Colonic mucosa (tissue), 4 donors: ENCODE results near the gene KRTAP5-2. TPM values are rescaled to one million over a fixed set of nuclear protein-coding genes. Genes with fewer than 3 reads are reported as not detected.

Experiments used
- DNase-seq: peaks from one replicate; pipeline ENCODE4 v3.0.0-alpha.2; 2020
- H3K27ac ChIP-seq: fragments of 200-600 bp; one replicate; pipeline ENCODE4 v1.8.0; 2021
- H3K27me3 ChIP-seq: fragments of 200-600 bp; one replicate; pipeline ENCODE4 v1.8.0; 2021
- H3K36me3 ChIP-seq: fragments of 200-600 bp; one replicate; pipeline ENCODE4 v1.8.0; 2021
- H3K4me1 ChIP-seq: fragments of 200-600 bp; one replicate; pipeline ENCODE4 v1.8.0; 2021; ENCODE audit warnings: mild to moderate bottlenecking
- H3K4me3 ChIP-seq: fragments of 200-600 bp; one replicate; pipeline ENCODE4 v1.8.0; 2021
- H3K9ac ChIP-seq, 2 donors: one replicate each; pipeline ENCODE4 v1.7.0; 2013; ENCODE audit warnings: control low read depth in 2 of 2, low read depth in 2 of 2, low read length in 2 of 2
- H3K9me3 ChIP-seq: fragments of 200-600 bp; one replicate; pipeline ENCODE4 v1.8.0; 2021
- CTCF ChIP-seq: fragments of 200-600 bp; IDR thresholded peaks from one replicate; pipeline ENCODE4 v1.8.0; 2022; ENCODE audit warnings: antibody characterized with exemption, mild to moderate bottlenecking
- intact Hi-C: fragments of 100-400 bp; cut with DNase I; formaldehyde crosslinking; loops from one replicate; pipeline ENCODE4 v1.14.1; 2022
- total RNA-seq, 2 donors: library from RNA; stranded (reverse); fragmentation: NEBNext Ultra II Directional in 1 of 2; extraction: Animal tissue kit (Norgen Biotek cat#: 25700) in 1 of 2; gene quantifications; one replicate each; pipeline ENCODE4 v1.2.1, GENCODE V29; 2021
- donor health status: healthy.
- donor health status: DM: no; HTN: no; CAD: no.
- donor health status: DM: no; HTN: no; CAD: no.

Gene KRTAP5-2
- total RNA-seq, 2 donors from 2014 or later, result not detected

- Histone ChIP-seq H3K4me1 (peaks cover 19% of the 10 kb centered on the region), H3K27me3 (no peaks in the 10 kb centered on the region), H3K4me3 (no peak overlapping the region), H3K9me3 (no peaks in the 10 kb centered on the region), H3K27ac (peak overlapping the region; percentile 66), H3K36me3 (no peaks in the 10 kb centered on the region), H3K9ac (peak overlapping the region; percentile 69 to 70)
- peak; percentile 83 for DNase-seq
- TF ChIP-seq CTCF, result no peak
- intact Hi-C loops, result no loop called here
Observed at GRCh38 chr11:1557904-1558774, 40.0 kb downstream of the KRTAP5-2 start.

- no peaks in the 10 kb centered on the region for H3K9me3 ChIP-seq
- DNase-seq, result no peak
- H3K4me3 ChIP-seq, result no peak overlapping the region
- H3K36me3 ChIP-seq, result no peaks in the 10 kb centered on the region
- peak overlapping the region; percentile 66 for H3K27ac ChIP-seq
- intact Hi-C loops, result no loop called here
- no peak for TF ChIP-seq CTCF
- H3K4me1 ChIP-seq, result peaks cover 19% of the 10 kb centered on the region
- peak overlapping the region in 1 of 2 donors; percentile 24 for H3K9ac ChIP-seq
- no peaks in the 10 kb centered on the region for H3K27me3 ChIP-seq
Observed at GRCh38 chr11:1557051-1557884, 40.8 kb downstream of the KRTAP5-2 start.

- Histone ChIP-seq H3K27ac (no peak overlapping the region), H3K4me3 (no peak overlapping the region), H3K9me3 (no peaks in the 10 kb centered on the region), H3K27me3 (no peaks in the 10 kb centered on the region), H3K9ac (no peak overlapping the region), H3K36me3 (no peaks in the 10 kb centered on the region), H3K4me1 (peaks cover 19% of the 10 kb centered on the region)
- TF ChIP-seq CTCF, result no peak
- intact Hi-C loops, result no loop called here
- no peak for DNase-seq
Observed at GRCh38 chr11:1556278-1556902, 41.7 kb downstream of the KRTAP5-2 start.

- H3K27ac ChIP-seq, result no peak overlapping the region
- no peaks in the 10 kb centered on the region for H3K36me3 ChIP-seq
- DNase-seq, result no peak
- TF ChIP-seq CTCF, result no peak
- no peaks in the 10 kb centered on the region for H3K27me3 ChIP-seq
- intact Hi-C loops, result no loop called here
- H3K4me1 ChIP-seq, result peaks cover 19% of the 10 kb centered on the region
- no peaks in the 10 kb centered on the region for H3K9me3 ChIP-seq
- no peak overlapping the region for H3K9ac ChIP-seq
- no peak overlapping the region for H3K4me3 ChIP-seq
Observed at GRCh38 chr11:1555713-1556153, 42.4 kb downstream of the KRTAP5-2 start.

GRCh38 chr11:1554981-1555712 lies 42.9 kb downstream of the KRTAP5-2 start:
- H3K9ac ChIP-seq, result no peak overlapping the region
- no peaks in the 10 kb centered on the region for H3K36me3 ChIP-seq
- H3K4me3 ChIP-seq, result no peak overlapping the region
- TF ChIP-seq CTCF, result no peak
- no peaks in the 10 kb centered on the region for H3K27me3 ChIP-seq
- no peak overlapping the region for H3K27ac ChIP-seq
- H3K9me3 ChIP-seq, result no peaks in the 10 kb centered on the region
- peaks cover 17% of the 10 kb centered on the region for H3K4me1 ChIP-seq
- intact Hi-C loops, result no loop called here
- DNase-seq, result peak; percentile 27
